Activated CD8-positive, alpha-beta T cell treated with anti-CD3 and anti-CD28 coated beads for 36 hours (primary cell): Measurements from ENCODE around the gene INO80C. TPM values are rescaled to one million over a fixed set of nuclear protein-coding genes. Genes with fewer than 3 reads are reported as not detected.

Experiments
- ATAC-seq: fragments of 200-7000 bp; cut with Tn5 transposase; one replicate; pipeline ENCODE4 v1.10.0; 2021; ENCODE audit warnings: mild to moderate bottlenecking, moderate library complexity
- CTCF ChIA-PET: fragments of 350-600 bp; sonication (Branson Sonifier 250); formaldehyde crosslinking; loops from one replicate; lab custom pipeline; 2021; ENCODE audit warnings: antibody characterized with exemption; lab: Charles Lee
- POLR2A ChIA-PET: fragments of 350-600 bp; sonication (Branson Sonifier 250); formaldehyde crosslinking; loops from one replicate; lab custom pipeline; 2021; ENCODE audit warnings: antibody characterized with exemption; lab: Charles Lee
- DNase-seq: peaks from one replicate; pipeline ENCODE4 v3.0.0-alpha.2; 2020
- H3K27ac Mint-ChIP-seq: one replicate; pipeline ENCODE4 v1.8.0; 2021; ENCODE audit warnings: mild to moderate bottlenecking, mixed read lengths
- H3K27me3 Mint-ChIP-seq: one replicate; pipeline ENCODE4 v1.8.0; 2021; ENCODE audit warnings: mixed read lengths
- H3K36me3 Mint-ChIP-seq: one replicate; pipeline ENCODE4 v1.8.0; 2021; ENCODE audit warnings: low read depth, mixed read lengths
- H3K4me1 Mint-ChIP-seq: one replicate; pipeline ENCODE4 v1.8.0; 2021; ENCODE audit warnings: low read depth, mixed read lengths
- H3K4me3 Mint-ChIP-seq: one replicate; pipeline ENCODE4 v1.8.0; 2021; ENCODE audit warnings: mild to moderate bottlenecking, moderate library complexity, mixed read lengths
- H3K9me3 Mint-ChIP-seq: one replicate; pipeline ENCODE4 v1.8.0; 2021; ENCODE audit warnings: mixed read lengths
- intact Hi-C: fragments of 100-400 bp; cut with micrococcal nuclease; formaldehyde crosslinking; loops from one replicate; pipeline ENCODE4 v1.10.0; 2022
- total RNA-seq, 2 experiments: library from RNA; stranded (reverse); gene quantifications; one replicate each; pipeline ENCODE4 v1.2.3, GENCODE V29; 2021
- TF ChIP-seq, protein P1 (sequence below): fragments of 200-600 bp; IDR thresholded peaks from one replicate; pipeline ENCODE4 v1.8.0; 2022; ENCODE audit warnings: antibody characterized with exemption, mild to moderate bottlenecking

The INO80C gene
- total RNA-seq, 2 experiments from 2014 or later = 23.3 to 25.9 TPM

DNA sequence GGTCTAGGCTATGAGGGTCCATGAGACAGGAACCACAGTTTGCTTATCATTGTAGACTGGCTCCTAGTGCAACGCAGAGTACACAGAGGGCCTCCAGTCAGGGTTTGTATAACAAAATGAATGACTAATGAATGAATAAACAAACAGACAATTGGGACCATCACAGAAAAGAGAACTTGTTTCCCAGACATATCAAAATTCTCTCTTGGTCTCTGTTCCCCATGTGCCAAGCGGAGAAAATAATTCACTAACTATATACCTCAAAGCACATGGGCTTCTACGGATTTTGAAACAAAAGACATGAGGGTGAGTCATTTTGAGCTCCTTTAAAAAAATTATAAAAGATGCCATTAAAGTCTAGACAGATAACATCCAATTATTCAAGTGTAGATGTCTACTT lies 28.0 kb downstream of the INO80C start:
- H3K9me3 Mint-ChIP-seq = no peaks in the 10 kb centered on the region
- no peak overlapping the region for H3K27ac Mint-ChIP-seq
- POLR2A ChIA-PET = no interaction called here

DNA sequence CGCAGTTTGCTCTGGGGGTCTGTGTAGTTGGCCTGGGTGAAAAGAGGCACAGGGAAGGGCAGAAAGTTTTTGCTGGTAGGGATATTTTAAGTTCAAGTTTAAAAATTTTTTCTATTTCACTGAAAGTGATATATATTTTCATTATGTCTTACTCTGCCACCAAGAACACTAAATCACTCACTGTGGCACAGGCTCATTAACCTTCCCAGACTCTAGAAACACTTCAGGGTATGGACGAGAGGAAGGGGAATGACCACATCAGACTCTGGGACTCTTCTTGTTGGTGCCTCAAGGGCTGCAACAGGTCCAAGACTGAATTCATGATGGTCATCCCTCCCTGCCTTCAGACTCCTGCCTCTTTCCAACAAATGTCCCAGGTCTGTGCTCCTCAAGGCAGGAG lies 29.0 kb downstream of the INO80C start:
- DNase-seq (no peak), ATAC-seq (no peak)
- CTCF ChIA-PET = no interaction called here
- no peaks in the 10 kb centered on the region for H3K27me3 Mint-ChIP-seq
- TF ChIP-seq, protein P1, sequence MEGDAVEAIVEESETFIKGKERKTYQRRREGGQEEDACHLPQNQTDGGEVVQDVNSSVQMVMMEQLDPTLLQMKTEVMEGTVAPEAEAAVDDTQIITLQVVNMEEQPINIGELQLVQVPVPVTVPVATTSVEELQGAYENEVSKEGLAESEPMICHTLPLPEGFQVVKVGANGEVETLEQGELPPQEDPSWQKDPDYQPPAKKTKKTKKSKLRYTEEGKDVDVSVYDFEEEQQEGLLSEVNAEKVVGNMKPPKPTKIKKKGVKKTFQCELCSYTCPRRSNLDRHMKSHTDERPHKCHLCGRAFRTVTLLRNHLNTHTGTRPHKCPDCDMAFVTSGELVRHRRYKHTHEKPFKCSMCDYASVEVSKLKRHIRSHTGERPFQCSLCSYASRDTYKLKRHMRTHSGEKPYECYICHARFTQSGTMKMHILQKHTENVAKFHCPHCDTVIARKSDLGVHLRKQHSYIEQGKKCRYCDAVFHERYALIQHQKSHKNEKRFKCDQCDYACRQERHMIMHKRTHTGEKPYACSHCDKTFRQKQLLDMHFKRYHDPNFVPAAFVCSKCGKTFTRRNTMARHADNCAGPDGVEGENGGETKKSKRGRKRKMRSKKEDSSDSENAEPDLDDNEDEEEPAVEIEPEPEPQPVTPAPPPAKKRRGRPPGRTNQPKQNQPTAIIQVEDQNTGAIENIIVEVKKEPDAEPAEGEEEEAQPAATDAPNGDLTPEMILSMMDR = no peak
- intact Hi-C loops = no loop called here
- no peak overlapping the region for H3K4me3 Mint-ChIP-seq
- no peaks in the 10 kb centered on the region for H3K9me3 Mint-ChIP-seq
- POLR2A ChIA-PET = interaction anchor here (0.6 kb wide), 1 partner anchor 38 kb away, joined by 3 read pairs; no protein-coding TSS in a partner anchor
- peaks cover 20% of the 10 kb centered on the region for H3K36me3 Mint-ChIP-seq
- no peak overlapping the region for H3K27ac Mint-ChIP-seq
- no peaks in the 10 kb centered on the region for H3K4me1 Mint-ChIP-seq

More for the DNA sequence above, 28.0 kb downstream of the INO80C start:
- no peak for DNase-seq
- peaks cover 24% of the 10 kb centered on the region for H3K36me3 Mint-ChIP-seq
- CTCF ChIA-PET = no interaction called here
- no peaks in the 10 kb centered on the region for H3K4me1 Mint-ChIP-seq
- no peaks in the 10 kb centered on the region for H3K27me3 Mint-ChIP-seq
- no peak overlapping the region for H3K4me3 Mint-ChIP-seq
- TF ChIP-seq, protein P1 = no peak
- intact Hi-C loops = no loop called here
- ATAC-seq = no peak

DNA sequence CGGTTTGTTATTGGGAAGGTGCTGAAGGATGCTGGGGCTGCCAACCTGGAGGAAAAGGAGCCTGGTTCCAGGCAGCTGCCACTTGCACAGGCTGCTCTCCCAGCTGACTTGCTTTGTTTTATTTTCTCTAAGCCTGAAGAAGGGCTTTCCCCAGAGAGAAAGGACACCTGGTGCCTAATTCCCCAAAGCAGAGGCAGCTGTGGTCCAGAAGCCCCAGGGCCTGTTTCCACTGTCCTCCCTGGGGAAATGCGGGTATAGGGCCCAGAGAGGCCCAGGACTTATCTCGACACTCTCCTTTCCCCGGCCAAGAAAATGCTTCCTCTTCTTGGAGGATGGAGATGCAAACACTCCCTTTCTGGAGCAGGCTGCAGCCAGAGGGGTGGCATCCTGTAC lies 30.1 kb downstream of the INO80C start:
- no peak for DNase-seq
- intact Hi-C loops = no loop called here
- ChIA-PET CTCF (interaction anchor here (0.7 kb wide), 1 partner anchor 80 kb away, joined by 3 read pairs; no protein-coding TSS in a partner anchor), POLR2A (no interaction called here)
- Mint-ChIP-seq H3K9me3 (no peaks in the 10 kb centered on the region), H3K27ac (no peak overlapping the region), H3K4me1 (no peaks in the 10 kb centered on the region), H3K27me3 (no peaks in the 10 kb centered on the region), H3K36me3 (peaks cover 13% of the 10 kb centered on the region), H3K4me3 (no peak overlapping the region)
- TF ChIP-seq, protein P1 = no peak
- no peak for ATAC-seq

DNA sequence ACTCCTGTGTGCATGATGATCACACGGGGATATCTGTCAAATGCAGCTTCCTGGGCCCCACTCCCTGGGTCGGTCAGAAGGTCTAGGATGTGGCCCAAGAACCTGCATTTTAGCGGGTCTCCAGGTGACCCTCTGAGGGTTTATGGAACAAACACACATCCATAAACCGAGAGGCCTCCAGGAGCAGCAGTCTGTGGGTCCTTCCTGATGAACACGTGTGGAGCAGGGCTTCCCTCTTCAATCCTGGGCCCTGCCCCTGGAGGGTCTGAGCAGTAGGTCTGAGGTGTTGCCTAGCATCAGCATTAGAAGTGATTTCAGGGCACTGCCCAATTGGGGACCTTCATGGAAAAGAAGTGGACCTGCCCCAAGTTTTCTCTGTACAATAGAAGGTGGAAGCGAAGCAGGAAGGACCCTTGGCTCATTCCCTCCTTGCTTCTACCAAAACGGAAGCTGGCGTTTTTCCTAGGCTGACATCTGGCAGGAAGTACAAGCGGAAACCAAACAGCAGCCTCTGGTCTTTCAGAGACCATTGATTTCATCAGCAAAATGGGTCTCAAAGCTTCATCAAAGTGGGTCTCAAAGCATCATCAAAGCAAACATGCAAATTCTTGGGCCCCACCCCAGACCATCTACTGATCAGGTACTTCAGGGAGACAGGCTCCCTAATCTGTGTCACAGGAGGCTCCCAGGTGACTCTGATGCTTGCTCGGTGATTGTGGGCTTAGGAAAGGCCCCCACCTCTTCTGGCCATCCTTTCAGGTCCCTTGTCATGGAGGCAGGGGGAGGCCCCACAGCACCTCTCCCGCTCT lies 30.7 kb downstream of the INO80C start:
- H3K36me3 Mint-ChIP-seq = peaks cover 7% of the 10 kb centered on the region
- no peaks in the 10 kb centered on the region for H3K27me3 Mint-ChIP-seq
- DNase-seq = no peak
- POLR2A ChIA-PET = interaction anchor here (0.8 kb wide), 1 partner anchor 194 kb away, joined by 3 read pairs; no protein-coding TSS in a partner anchor
- intact Hi-C loops = no loop called here
- no peak for ATAC-seq
- H3K27ac Mint-ChIP-seq = no peak overlapping the region
- TF ChIP-seq, protein P1 = no peak
- no peak overlapping the region for H3K4me3 Mint-ChIP-seq
- CTCF ChIA-PET = interaction anchor here (0.7 kb wide), 1 partner anchor 80 kb away, joined by 3 read pairs; no protein-coding TSS in a partner anchor
- H3K4me1 Mint-ChIP-seq = no peaks in the 10 kb centered on the region
- H3K9me3 Mint-ChIP-seq = no peaks in the 10 kb centered on the region

DNA sequence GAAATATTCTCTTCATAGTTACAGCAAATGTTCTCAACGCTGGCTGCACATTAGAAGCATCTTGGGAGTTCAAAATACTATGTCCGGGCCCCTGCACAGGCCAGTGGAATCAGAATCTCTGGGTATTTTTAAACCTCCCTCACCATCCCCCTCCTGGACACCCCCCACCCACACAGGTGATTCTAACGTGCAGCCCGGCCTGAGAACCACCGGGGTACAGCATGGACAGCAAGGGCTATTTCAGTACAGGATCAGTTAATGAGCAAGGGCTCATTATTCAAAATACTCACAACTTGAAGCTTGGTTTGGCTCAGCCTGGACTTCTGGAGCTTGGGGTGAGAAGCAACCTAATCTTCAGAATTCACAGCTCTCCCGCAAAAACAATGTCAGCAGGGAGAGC lies 31.4 kb downstream of the INO80C start:
- no peak for DNase-seq
- no peak overlapping the region for H3K27ac Mint-ChIP-seq
- POLR2A ChIA-PET = interaction anchor here (0.8 kb wide), 1 partner anchor 194 kb away, joined by 3 read pairs; no protein-coding TSS in a partner anchor
- intact Hi-C loops = no loop called here
- peaks cover 5% of the 10 kb centered on the region for H3K36me3 Mint-ChIP-seq
- no peaks in the 10 kb centered on the region for H3K4me1 Mint-ChIP-seq
- H3K27me3 Mint-ChIP-seq = no peaks in the 10 kb centered on the region
- no peak overlapping the region for H3K4me3 Mint-ChIP-seq
- H3K9me3 Mint-ChIP-seq = no peaks in the 10 kb centered on the region
- ATAC-seq = no peak
- TF ChIP-seq, protein P1 = no peak
- CTCF ChIA-PET = no interaction called here
